Measurements from ENCODE around the gene PIGR. TPM values are rescaled to one million over a fixed set of nuclear protein-coding genes. Genes with fewer than 3 reads are reported as not detected.

Gene PIGR
- polyA plus RNA-seq, 1 of the 3 experiments (the other 2 are of a cell fraction): not detected

DNA sequence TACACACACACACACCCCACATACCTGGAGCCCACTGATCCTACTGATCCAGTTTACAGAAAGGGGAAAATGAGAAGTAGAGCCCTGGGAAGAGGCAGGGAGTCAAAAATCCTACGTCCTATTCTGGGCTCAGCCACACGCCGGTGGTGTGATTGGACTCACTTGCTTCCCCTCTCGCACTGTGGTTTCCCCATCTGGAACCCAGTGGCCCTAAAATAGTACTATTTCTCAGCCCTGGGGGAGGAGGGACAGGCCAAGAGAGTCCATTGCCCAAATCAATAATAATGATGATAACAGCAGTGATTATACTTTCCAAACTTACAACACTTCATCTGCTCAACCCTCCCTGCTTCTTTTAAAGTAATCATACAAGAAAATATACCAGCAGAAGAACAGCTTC lies 2.9 kb upstream of the PIGR start:
- POLR2A ChIA-PET: no interaction called here

DNA sequence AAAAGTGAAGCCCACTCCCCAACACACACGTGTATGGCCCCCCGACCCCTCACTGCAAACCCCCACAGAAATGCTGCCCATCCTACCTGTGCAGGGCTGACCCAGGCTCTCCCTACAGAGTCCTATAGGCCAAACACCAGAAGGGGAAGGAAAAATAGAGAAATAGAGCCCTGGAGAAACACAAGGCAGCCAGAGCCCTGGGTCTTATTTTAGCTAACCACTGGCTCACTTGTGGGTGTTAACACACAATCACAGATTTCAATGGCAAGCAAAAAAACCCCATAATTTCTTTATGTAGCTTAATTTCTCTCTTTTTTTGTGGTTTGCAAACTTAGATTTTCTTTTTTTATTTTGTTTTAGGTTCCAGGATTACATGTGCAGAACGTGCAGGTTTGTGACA lies 989 bp upstream of the PIGR start:
- no peaks in the 10 kb centered on the region for H3K36me3 ChIP-seq (replicated peaks in 1 of 2; ENCODE audit: control insufficient read depth in 1 of 2, insufficient read depth in 2 of 2, low read length in 1 of 2)
- H3K4me2 ChIP-seq: no peak overlapping the region
- no peak overlapping the region for H3K27ac ChIP-seq (ENCODE audit: low read depth in 2 of 2, low read length in 1 of 2)
- TF ChIP-seq, protein P1, sequence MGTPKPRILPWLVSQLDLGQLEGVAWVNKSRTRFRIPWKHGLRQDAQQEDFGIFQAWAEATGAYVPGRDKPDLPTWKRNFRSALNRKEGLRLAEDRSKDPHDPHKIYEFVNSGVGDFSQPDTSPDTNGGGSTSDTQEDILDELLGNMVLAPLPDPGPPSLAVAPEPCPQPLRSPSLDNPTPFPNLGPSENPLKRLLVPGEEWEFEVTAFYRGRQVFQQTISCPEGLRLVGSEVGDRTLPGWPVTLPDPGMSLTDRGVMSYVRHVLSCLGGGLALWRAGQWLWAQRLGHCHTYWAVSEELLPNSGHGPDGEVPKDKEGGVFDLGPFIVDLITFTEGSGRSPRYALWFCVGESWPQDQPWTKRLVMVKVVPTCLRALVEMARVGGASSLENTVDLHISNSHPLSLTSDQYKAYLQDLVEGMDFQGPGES (IDR thresholded peaks at IDR 0.05; ENCODE audit: low read depth, low read length): no peak
- TF ChIP-seq FOSL2 (IDR thresholded peaks at IDR 0.05; ENCODE audit: borderline replicate concordance, low read depth): no peak
- no peak for TF ChIP-seq CHD2 (IDR thresholded peaks at IDR 0.05; ENCODE audit: low read length, partially characterized antibody)
- TF ChIP-seq, protein P2, sequence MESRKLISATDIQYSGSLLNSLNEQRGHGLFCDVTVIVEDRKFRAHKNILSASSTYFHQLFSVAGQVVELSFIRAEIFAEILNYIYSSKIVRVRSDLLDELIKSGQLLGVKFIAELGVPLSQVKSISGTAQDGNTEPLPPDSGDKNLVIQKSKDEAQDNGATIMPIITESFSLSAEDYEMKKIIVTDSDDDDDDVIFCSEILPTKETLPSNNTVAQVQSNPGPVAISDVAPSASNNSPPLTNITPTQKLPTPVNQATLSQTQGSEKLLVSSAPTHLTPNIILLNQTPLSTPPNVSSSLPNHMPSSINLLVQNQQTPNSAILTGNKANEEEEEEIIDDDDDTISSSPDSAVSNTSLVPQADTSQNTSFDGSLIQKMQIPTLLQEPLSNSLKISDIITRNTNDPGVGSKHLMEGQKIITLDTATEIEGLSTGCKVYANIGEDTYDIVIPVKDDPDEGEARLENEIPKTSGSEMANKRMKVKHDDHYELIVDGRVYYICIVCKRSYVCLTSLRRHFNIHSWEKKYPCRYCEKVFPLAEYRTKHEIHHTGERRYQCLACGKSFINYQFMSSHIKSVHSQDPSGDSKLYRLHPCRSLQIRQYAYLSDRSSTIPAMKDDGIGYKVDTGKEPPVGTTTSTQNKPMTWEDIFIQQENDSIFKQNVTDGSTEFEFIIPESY (IDR thresholded peaks at IDR 0.05; ENCODE audit: borderline replicate concordance, low read depth): no peak
- TF ChIP-seq JUND (IDR thresholded peaks at IDR 0.05): no peak
- no peak for TF ChIP-seq GABPA (IDR thresholded peaks at IDR 0.05; ENCODE audit: low read depth)
- no peak for TF ChIP-seq TAF1 (IDR thresholded peaks at IDR 0.05; ENCODE audit: borderline replicate concordance, low read depth, low read length)
- TF ChIP-seq SIN3A (IDR thresholded peaks at IDR 0.05; ENCODE audit: borderline replicate concordance, low read depth, low read length): no peak
- no peak for TF ChIP-seq FOXJ3 (CRISPR knock-in tag; IDR thresholded peaks at IDR 0.05)
- no peak for TF ChIP-seq POLR2AphosphoS5 (IDR thresholded peaks at IDR 0.05; ENCODE audit: low read depth, low read length)
- TF ChIP-seq NFIC (IDR thresholded peaks at IDR 0.05; ENCODE audit: borderline replicate concordance): no peak
- ChIA-PET CTCF (interaction anchor here (0.9 to 2.3 kb wide), 7 partner anchors 11 to 255 kb away, joined by 3 to 7 read pairs (median 4); no protein-coding TSS in a partner anchor), POLR2A (no interaction called here)
- H3K9me3 ChIP-seq: no peaks in the 10 kb centered on the region
- WGBS (ENCODE audit: low lambda C conversion rate): 50% methylated on average over 3 of the region's 3 CpGs
- no peak overlapping the region for H3K4me3 ChIP-seq (ENCODE audit: low read depth in 2 of 2, low read length in 1 of 2)
- H3K9ac ChIP-seq: no peak overlapping the region
- DNase-seq: no peak
- H3K27me3 ChIP-seq (ENCODE audit: insufficient read depth): peaks cover 37% of the 10 kb centered on the region; the same call in 1 of the 2 replicates
- no peaks in the 10 kb centered on the region for H3F3A ChIP-seq (replicated peaks; ENCODE audit: insufficient read depth)
- no peaks in the 10 kb centered on the region for H4K20me1 ChIP-seq (ENCODE audit: insufficient read depth)
- H3K9me2 ChIP-seq: no peaks in the 10 kb centered on the region
- no peaks in the 10 kb centered on the region for H3K79me2 ChIP-seq (ENCODE audit: insufficient read depth)
- no peak overlapping the region for H2AFZ ChIP-seq (ENCODE audit: low read depth)
- no peaks in the 10 kb centered on the region for H3K4me1 ChIP-seq (ENCODE audit: control insufficient read depth in 1 of 2, insufficient read depth in 2 of 2, low read depth in 1 of 2, low read length in 1 of 2)

More for the DNA sequence above, 2.9 kb upstream of the PIGR start:
- Histone ChIP-seq H3K36me3 (replicated peaks in 1 of 2; ENCODE audit: control insufficient read depth in 1 of 2, insufficient read depth in 2 of 2, low read length in 1 of 2) (no peaks in the 10 kb centered on the region), H4K20me1 (ENCODE audit: insufficient read depth) (no peaks in the 10 kb centered on the region), H3K79me2 (ENCODE audit: insufficient read depth) (no peaks in the 10 kb centered on the region), H3F3A (replicated peaks; ENCODE audit: insufficient read depth) (no peaks in the 10 kb centered on the region), H3K27ac (ENCODE audit: low read depth in 2 of 2, low read length in 1 of 2) (no peak overlapping the region), H3K4me2 (no peak overlapping the region), H3K4me3 (ENCODE audit: low read depth in 2 of 2, low read length in 1 of 2) (no peak overlapping the region), H3K27me3 (ENCODE audit: insufficient read depth) (peaks cover 23% of the 10 kb centered on the region; the same call in 1 of the 2 replicates), H2AFZ (ENCODE audit: low read depth) (no peak overlapping the region), H3K9ac (no peak overlapping the region), H3K9me2 (no peaks in the 10 kb centered on the region), H3K4me1 (ENCODE audit: control insufficient read depth in 1 of 2, insufficient read depth in 2 of 2, low read depth in 1 of 2, low read length in 1 of 2) (no peaks in the 10 kb centered on the region), H3K9me3 (no peaks in the 10 kb centered on the region)
- TF ChIP-seq TCF12 (IDR thresholded peaks at IDR 0.05): no peak
- no peak for TF ChIP-seq NRF1 (IDR thresholded peaks at IDR 0.05; ENCODE audit: low read depth, low read length)
- no peak for TF ChIP-seq SIN3A (IDR thresholded peaks at IDR 0.05; ENCODE audit: borderline replicate concordance, low read depth, low read length)
- TF ChIP-seq MEF2A (IDR thresholded peaks at IDR 0.05; ENCODE audit: borderline replicate concordance, low read depth): no peak
- TF ChIP-seq GABPA (IDR thresholded peaks at IDR 0.05; ENCODE audit: low read depth): no peak
- no peak for TF ChIP-seq ELF1 (IDR thresholded peaks at IDR 0.05)
- TF ChIP-seq, protein P3, sequence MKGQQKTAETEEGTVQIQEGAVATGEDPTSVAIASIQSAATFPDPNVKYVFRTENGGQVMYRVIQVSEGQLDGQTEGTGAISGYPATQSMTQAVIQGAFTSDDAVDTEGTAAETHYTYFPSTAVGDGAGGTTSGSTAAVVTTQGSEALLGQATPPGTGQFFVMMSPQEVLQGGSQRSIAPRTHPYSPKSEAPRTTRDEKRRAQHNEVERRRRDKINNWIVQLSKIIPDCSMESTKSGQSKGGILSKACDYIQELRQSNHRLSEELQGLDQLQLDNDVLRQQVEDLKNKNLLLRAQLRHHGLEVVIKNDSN (IDR thresholded peaks at IDR 0.05; ENCODE audit: borderline replicate concordance, low read depth): no peak
- no peak for TF ChIP-seq EZH2phosphoT487 (IDR thresholded peaks at IDR 0.05; ENCODE audit: borderline replicate concordance, low read depth)
- TF ChIP-seq POLR2AphosphoS5 (IDR thresholded peaks at IDR 0.05; ENCODE audit: low read depth, low read length): no peak
- no peak for TF ChIP-seq SMC3 (IDR thresholded peaks at IDR 0.05; ENCODE audit: low read depth, low read length)
- TF ChIP-seq, protein P4, sequence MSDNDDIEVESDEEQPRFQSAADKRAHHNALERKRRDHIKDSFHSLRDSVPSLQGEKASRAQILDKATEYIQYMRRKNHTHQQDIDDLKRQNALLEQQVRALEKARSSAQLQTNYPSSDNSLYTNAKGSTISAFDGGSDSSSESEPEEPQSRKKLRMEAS (IDR thresholded peaks at IDR 0.05; ENCODE audit: low read depth): no peak
- CTCF ChIA-PET: interaction anchor here (1.5 kb wide), 1 partner anchor 32 kb away, joined by 3 read pairs; no protein-coding TSS in a partner anchor
- DNase-seq: no peak
- WGBS (ENCODE audit: low lambda C conversion rate): 59% methylated on average over 4 of the region's 4 CpGs

Data from SK-N-SH (cell line).